ENCODE data around the gene GBE1.

GBE1 gene

DNA sequence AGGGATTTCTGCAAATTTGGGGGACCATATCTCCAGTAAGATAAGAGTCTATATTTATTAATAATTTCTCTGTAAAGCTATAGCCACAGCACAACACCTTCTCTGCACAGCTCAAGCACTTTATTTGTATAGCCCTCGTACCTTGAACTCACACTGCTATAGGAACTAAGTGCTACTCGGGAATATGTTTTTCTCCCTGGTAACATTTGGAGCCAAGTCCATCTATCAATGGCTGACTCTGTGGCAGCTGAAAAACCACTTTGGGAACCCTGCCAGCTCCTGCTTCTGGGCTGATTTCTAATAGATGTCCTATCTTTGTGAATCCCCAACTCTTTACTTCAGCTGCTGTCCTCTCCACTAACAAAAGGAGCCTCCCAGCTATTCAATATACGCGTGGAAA is 298.5 kb downstream of the GBE1 start:
- DNase-seq: no peak

GRCh38 chr3:81459733-81460132 is 301.7 kb downstream of the GBE1 start:
- no peak for DNase-seq

GRCh38 chr3:81452418-81452817 is 309.0 kb downstream of the GBE1 start:
- no peak for DNase-seq

GRCh38 chr3:81451611-81452010 is 309.8 kb downstream of the GBE1 start:
- no peak for DNase-seq

DNA sequence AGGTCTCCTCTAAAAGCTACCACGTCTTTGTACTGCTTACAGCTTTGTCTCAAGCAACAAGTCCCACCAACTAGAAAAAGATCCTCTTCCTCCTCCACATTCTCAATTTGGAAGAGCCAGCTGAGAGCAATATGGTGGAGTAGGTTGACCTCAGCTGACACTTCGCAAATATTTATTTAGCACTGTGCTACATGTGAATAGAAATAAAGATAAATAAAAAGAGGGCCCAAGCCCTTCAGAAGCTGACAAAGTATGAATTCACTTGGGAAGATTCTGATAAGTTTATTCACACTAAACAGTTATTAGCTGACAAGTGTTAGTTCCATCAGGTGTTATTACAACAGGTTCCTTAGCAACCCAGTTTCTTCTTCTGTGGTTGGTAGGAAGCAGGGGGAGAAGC is 310.3 kb downstream of the GBE1 start:
- DNase-seq: no peak

GRCh38 chr3:81446806-81447205 is 314.6 kb downstream of the GBE1 start:
- no peak for DNase-seq

DNA sequence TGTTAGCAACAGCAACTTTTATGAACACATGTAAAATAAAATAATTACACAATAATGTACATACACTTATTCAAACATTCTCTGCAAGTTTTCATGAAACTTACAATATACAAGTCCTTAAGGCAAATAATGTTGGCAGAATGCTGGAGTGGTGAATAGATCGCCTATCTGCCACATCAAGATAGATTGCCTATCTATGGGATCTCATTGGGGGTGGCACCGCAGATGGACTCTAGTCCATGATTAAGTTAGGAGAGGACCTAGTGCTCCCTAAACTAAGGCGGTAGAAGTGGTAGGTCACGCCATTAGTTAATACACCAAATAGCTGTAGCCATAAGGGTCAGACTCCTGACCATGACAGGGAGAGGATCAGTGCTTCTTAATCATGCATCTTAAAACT is 315.7 kb downstream of the GBE1 start:
- no peak for DNase-seq

DNA sequence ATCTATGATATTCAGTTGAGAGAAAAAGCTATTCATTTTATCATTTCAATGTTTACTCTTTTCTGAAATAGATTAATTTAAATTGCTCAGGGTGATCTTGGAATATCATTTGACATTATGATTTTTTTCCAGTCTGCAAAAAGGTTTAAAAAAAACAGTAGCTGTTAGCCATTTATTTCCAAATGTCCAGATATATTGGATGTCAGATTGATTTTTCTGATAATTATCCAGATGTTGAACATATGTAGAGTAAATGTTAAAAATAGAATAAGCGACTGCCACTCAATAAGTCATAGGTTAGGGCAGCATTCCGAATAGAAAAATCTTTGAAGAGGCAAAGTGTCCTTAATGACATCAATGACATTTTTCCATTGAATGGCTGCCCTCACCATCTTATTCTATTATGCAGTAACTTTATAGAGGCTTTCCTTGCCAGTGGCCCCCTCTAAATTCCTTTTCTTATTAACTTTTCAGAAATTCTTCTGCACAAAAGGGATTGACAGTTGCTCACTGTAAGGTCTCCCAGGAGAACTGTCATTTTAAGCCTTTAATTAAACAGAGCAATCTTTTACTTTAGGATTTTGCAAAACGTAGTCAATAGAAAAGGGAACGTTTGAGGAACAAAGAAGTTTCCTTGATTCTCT is 316.5 kb downstream of the GBE1 start:
- DNase-seq: no peak

- DNase-seq: no peak
Observed at GRCh38 chr3:81443958-81444357, 317.5 kb downstream of the GBE1 start.

DNA sequence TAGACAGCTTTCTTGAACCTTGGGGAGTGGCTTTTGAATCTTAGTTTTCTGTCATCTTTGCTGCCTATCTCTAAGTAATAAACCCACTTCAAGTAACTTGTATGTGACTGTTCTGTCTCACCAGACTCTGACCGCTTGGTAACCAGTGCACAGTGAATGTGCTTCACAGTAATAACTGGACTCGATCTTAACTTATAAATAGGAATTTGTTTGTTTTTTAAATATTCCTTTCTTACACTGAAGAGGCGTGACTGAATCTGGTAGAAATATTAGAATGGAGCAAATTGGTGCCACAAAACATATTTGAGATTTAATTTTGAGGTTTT is 318.0 kb downstream of the GBE1 start:
- no peak for DNase-seq

DNA sequence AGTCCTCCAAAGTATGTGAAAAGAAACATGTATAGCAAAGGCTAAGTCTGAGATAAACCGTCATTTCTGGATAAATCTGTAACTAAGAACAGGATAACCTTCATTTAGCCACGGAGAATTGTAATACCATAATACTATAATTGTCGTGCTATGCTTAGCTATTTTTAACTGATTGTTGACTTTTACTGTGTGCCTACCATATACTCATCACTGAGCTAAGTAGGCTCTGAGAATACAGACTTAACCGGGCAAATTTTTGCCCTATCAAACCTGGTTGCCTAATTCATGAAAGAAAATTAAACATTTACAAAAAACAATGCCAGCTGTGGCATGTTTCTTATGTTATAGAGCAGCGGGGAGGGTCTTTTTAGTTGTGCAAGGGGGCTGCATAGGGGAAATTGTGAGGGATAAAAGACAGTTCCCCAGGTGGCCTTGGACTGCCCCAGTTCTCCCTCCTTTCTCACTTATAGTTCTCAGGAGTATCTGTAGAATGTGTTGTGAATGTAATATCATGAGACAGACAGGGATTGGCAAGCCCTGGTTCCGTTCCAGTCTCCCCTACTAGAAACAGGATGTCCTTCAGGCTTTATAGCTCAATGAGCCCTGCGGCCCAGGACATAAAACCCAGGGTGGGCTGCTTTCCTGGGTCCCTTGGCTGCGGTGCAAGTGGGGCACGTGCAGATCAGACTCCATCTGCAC is 318.5 kb downstream of the GBE1 start:
- DNase-seq: no peak

- peak; percentile 58 for DNase-seq
Observed at GRCh38 chr3:81440661-81441060, 320.8 kb downstream of the GBE1 start.
